Liver (tissue), 9 donors: ENCODE data around the gene ALDH16A1. TPM values are rescaled to one million over a fixed set of nuclear protein-coding genes. Genes with fewer than 3 reads are reported as not detected.
"Not testable (repeated sequence)": the region's sequence is repeated elsewhere in the genome, so short reads cannot be mapped to it uniquely, and the experiment has no call there.

Experiments
- DNase-seq: peaks from one replicate; pipeline ENCODE4 v3.0.0-alpha.2; 2017; ENCODE audit warnings: low spot score
- H3K27ac ChIP-seq, 2 donors: one replicate each; pipeline ENCODE4 v1.7.0; 2013; ENCODE audit warnings: inconsistent platforms in 2 of 2, low read length in 2 of 2, control low read depth in 1 of 2, low read depth in 1 of 2, mild to moderate bottlenecking in 1 of 2
- H3K27me3 ChIP-seq, 4 donors: one replicate each; pipeline versions ENCODE4 v1.6.1 to v1.7.0; 2013; ENCODE audit warnings: low read length in 3 of 4, inconsistent platforms in 1 of 4, mild to moderate bottlenecking in 1 of 4, moderate library complexity in 1 of 4; ENCODE audit not compliant: control insufficient read depth in 4 of 4, insufficient read depth in 4 of 4
- H3K36me3 ChIP-seq, 4 donors: one replicate each; pipeline versions ENCODE4 v1.6.1 to v1.7.0; 2013; ENCODE audit warnings: low read length in 3 of 4, mild to moderate bottlenecking in 3 of 4, low read depth in 1 of 4, moderate library complexity in 1 of 4; ENCODE audit not compliant: control insufficient read depth in 4 of 4, insufficient read depth in 3 of 4
- H3K4me1 ChIP-seq, 4 donors: one replicate each; pipeline versions ENCODE4 v1.6.1 to v1.7.0; 2013; ENCODE audit warnings: low read length in 3 of 4, mild to moderate bottlenecking in 3 of 4, moderate library complexity in 1 of 4; ENCODE audit not compliant: control insufficient read depth in 4 of 4, insufficient read depth in 4 of 4
- H3K4me3 ChIP-seq, 3 donors: one replicate each; pipeline versions ENCODE4 v1.6.1 to v1.7.0; 2013; ENCODE audit warnings: low read length in 3 of 3, control low read depth in 1 of 3, low read depth in 1 of 3, mild to moderate bottlenecking in 1 of 3
- H3K9ac ChIP-seq, 2 donors: one replicate each; pipeline ENCODE4 v1.7.0; 2013; ENCODE audit warnings: low read length in 2 of 2, mild to moderate bottlenecking in 2 of 2, moderate library complexity in 2 of 2, control low read depth in 1 of 2, low read depth in 1 of 2
- H3K9me3 ChIP-seq, 4 donors: one replicate each; pipeline versions ENCODE4 v1.6.1 to v1.7.0; 2013; ENCODE audit warnings: low read length in 3 of 4; ENCODE audit not compliant: control insufficient read depth in 4 of 4
- CTCF ChIP-seq: fragments of 150-350 bp; IDR thresholded peaks from 2 replicates; pipeline ENCODE4 v1.5.1; 2017; ENCODE audit warnings: improper control_type of control experiment, low read depth, low read length; ENCODE audit not compliant: missing input control
- EGR1 ChIP-seq, 2 donors: IDR thresholded peaks; 2 replicates each; pipeline ENCODE4 v1.6.1; 2016 to 2018; ENCODE audit warnings: antibody characterized with exemption in 2 of 2, low read depth in 2 of 2
- FOXA1 ChIP-seq: IDR thresholded peaks from 2 replicates; pipeline ENCODE4 v1.6.1; 2016; ENCODE audit warnings: antibody characterized with exemption
- FOXA2 ChIP-seq: IDR thresholded peaks from 2 replicates; pipeline ENCODE4 v1.6.1; 2016; ENCODE audit warnings: antibody characterized with exemption
- HNF4G ChIP-seq: IDR thresholded peaks from 2 replicates; pipeline ENCODE4 v1.6.1; 2016; ENCODE audit warnings: antibody characterized with exemption
- MAX ChIP-seq: IDR thresholded peaks from 2 replicates; pipeline ENCODE4 v1.6.1; 2016; ENCODE audit warnings: antibody characterized with exemption
- RAD21 ChIP-seq, 2 donors: IDR thresholded peaks; 2 replicates each; pipeline ENCODE4 v1.6.1; 2016; ENCODE audit warnings: antibody characterized with exemption in 2 of 2, mild to moderate bottlenecking in 2 of 2
- RXRA ChIP-seq, 2 donors: IDR thresholded peaks; 2 replicates each; pipeline ENCODE4 v1.6.1; 2017 to 2018; ENCODE audit warnings: antibody characterized with exemption in 2 of 2, mild to moderate bottlenecking in 1 of 2
- SP1 ChIP-seq: IDR thresholded peaks from 2 replicates; pipeline ENCODE4 v1.6.1; 2018; ENCODE audit warnings: antibody characterized with exemption, mild to moderate bottlenecking
- TAF1 ChIP-seq: conservative IDR thresholded peaks from 2 replicates; pipeline ENCODE4 v1.6.1; 2016; ENCODE audit warnings: antibody characterized with exemption, mild to moderate bottlenecking
- YY1 ChIP-seq: IDR thresholded peaks from 2 replicates; pipeline ENCODE4 v1.6.1; 2016; ENCODE audit warnings: antibody characterized with exemption, mild to moderate bottlenecking
- WGBS: extraction: QIAGEN DNeasy Blood & Tissue Kit; methylation state at CpG from one replicate; pipeline ENCODE4 v1.1.7; 2013; 5-methylcytosine and 5-hydroxymethylcytosine counted together
- polyA plus RNA-seq, 2 donors: library from polyadenylated mRNA; stranded (reverse) in 1 of 2; unstranded in 1 of 2; fragments of 200-250 nt in 1 of 2; fragments of >200 nt in 1 of 2; fragmentation: Nextera tagmentation in 1 of 2; extraction: Ambion mirVana in 1 of 2; gene quantifications; one replicate each; pipeline versions ENCODE4 v1.2.1 to v1.2.3, GENCODE V29; 2013 to 2015
- total RNA-seq, 2 donors: library from RNA; depleted of rRNA; stranded (reverse); fragments of >200 nt; gene quantifications; one replicate each; pipeline ENCODE4 v1.2.3, GENCODE V29; 2014
- donor health status: healthy.
- donor health status: healthy.
- donor health status: healthy.
- donor health status: healthy.
- donor health status: healthy.

Gene ALDH16A1
- total and polyA plus RNA-seq, 4 donors = 5.2 to 35.8 (median 21.5) TPM

GRCh38 chr19:49443366-49444099 is 9.5 kb upstream of the ALDH16A1 start:
- under 1% methylated on average over 47 of the region's 47 CpGs for WGBS
- no peaks in the 10 kb centered on the region for H3K9me3 ChIP-seq
- TF ChIP-seq YY1 (no peak), SP1 (peak; percentile 6), RAD21 (IDR thresholded peaks at IDR 0.05) (peak; percentile 72 to 74), HNF4G (no peak), EGR1 (IDR thresholded peaks at IDR 0.05; ENCODE audit: low read depth in 2 of 2) (peak; percentile 87 to 89), RXRA (IDR thresholded peaks at IDR 0.05) (no peak), CTCF (peak; percentile 85)
- H3K27me3 ChIP-seq = peaks cover 0 to 2% (median 0%) of the 10 kb centered on the region in 4 donors
- H3K9ac ChIP-seq = no peak overlapping the region
- H3K27ac ChIP-seq = peak overlapping the region; percentile 28 to 56
- H3K36me3 ChIP-seq = peaks cover 0 to 7% (median 5%) of the 10 kb centered on the region in 4 donors
- H3K4me3 ChIP-seq = peak overlapping the region; percentile 60 to 73 (median 65)
- peak; percentile 92 for DNase-seq
- H3K4me1 ChIP-seq = peaks cover 0 to 8% (median 3%) of the 10 kb centered on the region in 4 donors

- 71% methylated on average over 5 of the region's 5 CpGs for WGBS
- H3K9ac ChIP-seq, H3K27ac ChIP-seq, H3K27me3 ChIP-seq, H3K36me3 ChIP-seq, H3K9me3 ChIP-seq, H3K4me3 ChIP-seq, DNase-seq, H3K4me1 ChIP-seq: not testable (repeated sequence)
These were observed 8.8 kb upstream of the ALDH16A1 start for GRCh38 chr19:49444100-49444700.

GRCh38 chr19:49445997-49446396 is 7.0 kb upstream of the ALDH16A1 start:
- Histone ChIP-seq H3K27ac (no peak overlapping the region), H3K4me1 (peaks cover 4 to 14% (median 8%) of the 10 kb centered on the region in 4 donors), H3K9me3 (no peaks in the 10 kb centered on the region), H3K4me3 (no peak overlapping the region), H3K36me3 (peaks cover 0 to 11% (median 7%) of the 10 kb centered on the region in 4 donors), H3K27me3 (no peaks in the 10 kb centered on the region), H3K9ac (no peak overlapping the region)
- TF ChIP-seq CTCF (no peak), TAF1 (no peak), RAD21 (IDR thresholded peaks at IDR 0.05) (no peak), FOXA1 (no peak), EGR1 (IDR thresholded peaks at IDR 0.05; ENCODE audit: low read depth in 2 of 2) (no peak), MAX (no peak), FOXA2 (no peak)
- DNase-seq = no peak
- 92% methylated on average over 3 of the region's 3 CpGs for WGBS
